Stomach (tissue), 4 donors: ENCODE results near the gene SDHC.

Source experiments
- CTCF ChIP-seq, 7 experiments: fragments of 450-650 bp in 4 of 7; fragments of 200-600 bp in 3 of 7; sonication (generic) in 3 of 7; IDR thresholded peaks; one replicate each; pipeline ENCODE4 v1.5.1; 2016 to 2019; ENCODE audit warnings: antibody characterized with exemption in 7 of 7, control low read depth in 2 of 7, mild to moderate bottlenecking in 1 of 7
- POLR2A ChIP-seq, 4 donors: fragments of 450-650 bp; IDR thresholded peaks; one replicate each; pipeline ENCODE4 v1.6.1; 2016; ENCODE audit warnings: antibody characterized with exemption in 4 of 4, control low read depth in 2 of 4, mild to moderate bottlenecking in 1 of 4, moderate library complexity in 1 of 4
- POLR2AphosphoS5 ChIP-seq, 3 donors: sonication (generic); formaldehyde crosslinking; IDR thresholded peaks; one replicate each; pipeline ENCODE4 v1.6.1; 2016; ENCODE audit warnings: antibody characterized with exemption in 3 of 3

GRCh38 chr1:161342177-161342576 lies 28.0 kb downstream of the SDHC start:
- TF ChIP-seq CTCF (IDR thresholded peaks at IDR 0.05) = no peak
- TF ChIP-seq POLR2AphosphoS5 (IDR thresholded peaks at IDR 0.05) = no peak
- TF ChIP-seq POLR2A (IDR thresholded peaks at IDR 0.05) = no peak
